Testis (tissue), 3 donors: Measurements from ENCODE around the gene USP49. TPM values are rescaled to one million over a fixed set of nuclear protein-coding genes. Genes with fewer than 3 reads are reported as not detected.

Experiments
- DNase-seq: peaks from one replicate; pipeline ENCODE4 v3.0.0-alpha.2; 2019
- H3K27ac ChIP-seq, 2 donors: fragments of 200-600 bp; sonication (generic); one replicate each; pipeline ENCODE4 v1.5.1; 2019
- H3K27me3 ChIP-seq: fragments of 200-600 bp; sonication (generic); one replicate; pipeline ENCODE4 v1.5.1; 2019
- H3K36me3 ChIP-seq: fragments of 200-600 bp; sonication (generic); one replicate; pipeline ENCODE4 v1.5.1; 2017; ENCODE audit warnings: low read depth; ENCODE audit errors: missing control alignments
- H3K4me1 ChIP-seq: fragments of 200-600 bp; sonication (generic); one replicate; pipeline ENCODE4 v1.5.1; 2019
- H3K4me3 ChIP-seq, 2 donors: fragments of 200-600 bp; sonication (generic); one replicate each; pipeline ENCODE4 v1.5.1; 2017 to 2019
- H3K9me3 ChIP-seq: fragments of 200-600 bp; sonication (generic); one replicate; pipeline ENCODE4 v1.5.1; 2017
- CTCF ChIP-seq, 3 experiments: fragments of 450-650 bp in 2 of 3; fragments of 200-600 bp in 1 of 3; sonication (generic) in 1 of 3; IDR thresholded peaks; one replicate each; pipeline ENCODE4 v1.5.1; 2016 to 2019; ENCODE audit warnings: antibody characterized with exemption in 3 of 3, mild to moderate bottlenecking in 2 of 3, moderate library complexity in 1 of 3
- POLR2A ChIP-seq: fragments of 450-650 bp; IDR thresholded peaks from one replicate; pipeline ENCODE4 v1.6.1; 2017; ENCODE audit warnings: antibody characterized with exemption, mild to moderate bottlenecking, moderate library complexity
- WGBS, 2 donors: methylation state at CpG; one replicate each; pipeline ENCODE4 v1.1.5; 2018; 5-methylcytosine and 5-hydroxymethylcytosine counted together
- intact Hi-C: fragments of 100-400 bp; cut with DNase I; formaldehyde crosslinking; loops from one replicate; pipeline ENCODE4 v1.15.1; 2023; ENCODE audit warnings: low total_unique reads
- polyA plus RNA-seq: library from polyadenylated mRNA; stranded (reverse); fragments of 350-450 nt; fragmentation: Illumina TruSeq; extraction: RNeasy Lipid Tissue Mini Kit (QIAGEN cat#74804); gene quantifications from one replicate; pipeline ENCODE4 v1.2.3, GENCODE V29; 2014; ENCODE audit warnings: low read depth, low replicate concordance; ENCODE audit not compliant: insufficient read depth
- total RNA-seq, 2 donors: library from RNA; depleted of rRNA; stranded (reverse); fragments of >200 nt; gene quantifications; one replicate each; pipeline ENCODE4 v1.2.3, GENCODE V29; 2016

The USP49 gene
- total and polyA plus RNA-seq, 3 donors from 2014 or later = 9.3 to 26.3 (median 19.7) TPM

DNA sequence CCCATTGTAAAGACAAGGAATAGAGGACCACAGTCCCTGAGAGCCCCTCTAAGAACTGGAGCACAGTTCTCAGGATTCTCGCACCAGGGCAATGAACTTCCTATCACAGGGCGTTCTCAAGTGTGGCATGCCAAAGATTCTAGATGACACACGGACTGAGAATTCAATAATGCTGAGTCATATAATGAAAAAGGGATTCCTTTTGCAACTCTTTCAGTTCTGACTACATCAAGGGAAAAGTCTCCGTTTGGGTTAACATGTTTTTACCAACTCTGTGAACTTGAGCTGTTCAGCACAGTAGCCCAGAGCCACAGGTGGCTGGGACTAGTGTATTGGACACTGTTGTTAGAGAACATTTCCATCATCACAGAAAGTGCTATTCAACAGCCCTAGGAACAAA, 22.4 kb upstream of the USP49 start:
- peaks cover 18% of the 10 kb centered on the region for H3K4me1 ChIP-seq
- no peak for DNase-seq
- no peak overlapping the region for H3K4me3 ChIP-seq
- intact Hi-C loops = no loop called here
- H3K27me3 ChIP-seq = no peaks in the 10 kb centered on the region
- no peak for TF ChIP-seq CTCF (IDR thresholded peaks at IDR 0.05)
- no peak for TF ChIP-seq POLR2A
- H3K9me3 ChIP-seq = no peaks in the 10 kb centered on the region
- no peaks in the 10 kb centered on the region for H3K36me3 ChIP-seq
- WGBS, 2 donors = 65 to 79% methylated on average over 4 of the region's 4 CpGs
- no peak overlapping the region for H3K27ac ChIP-seq

DNA sequence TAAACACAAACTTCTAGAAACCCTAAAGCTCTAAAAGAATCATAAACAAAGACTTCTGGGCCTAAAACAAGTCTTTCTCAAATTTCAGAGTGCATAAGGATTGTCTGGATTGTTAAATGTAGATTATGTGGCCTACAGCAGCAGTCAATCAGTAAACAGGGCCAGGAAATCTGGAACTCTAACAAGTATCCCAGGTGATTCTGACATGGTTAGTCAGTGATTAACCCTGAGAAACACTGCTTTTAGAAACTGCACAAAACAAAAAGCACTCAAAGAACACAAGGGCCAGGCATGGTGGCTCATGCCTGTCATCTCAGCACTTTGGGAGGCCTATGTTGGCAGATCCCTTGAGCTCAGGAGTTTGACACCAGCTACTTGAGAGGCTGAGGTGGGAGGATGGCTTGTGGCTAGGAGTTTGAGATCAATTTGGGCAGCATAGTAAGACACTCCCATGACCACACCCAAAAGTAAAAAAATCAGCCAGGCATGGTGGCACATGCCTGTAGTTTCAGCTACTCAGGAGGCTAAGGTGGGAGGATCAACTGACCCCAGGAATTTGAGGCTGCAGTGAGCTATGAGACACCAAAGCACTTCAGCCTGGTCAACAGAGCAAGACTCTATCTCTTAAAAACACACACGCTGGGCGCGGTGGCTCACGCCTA, 19.8 kb upstream of the USP49 start:
- intact Hi-C loops = no loop called here
- no peak for DNase-seq
- 95 to 100% methylated on average over 4 of the region's 4 CpGs for WGBS, 2 donors
- TF ChIP-seq CTCF (IDR thresholded peaks at IDR 0.05) (no peak), POLR2A (no peak)
- no peaks in the 10 kb centered on the region for H3K36me3 ChIP-seq
- no peak overlapping the region for H3K4me3 ChIP-seq
- H3K27me3 ChIP-seq = no peaks in the 10 kb centered on the region
- H3K27ac ChIP-seq = no peak overlapping the region
- H3K4me1 ChIP-seq = peaks cover 7% of the 10 kb centered on the region
- no peaks in the 10 kb centered on the region for H3K9me3 ChIP-seq

- intact Hi-C loops = no loop called here
- DNase-seq = no peak
- no peaks in the 10 kb centered on the region for H3K36me3 ChIP-seq
- H3K27me3 ChIP-seq = no peaks in the 10 kb centered on the region
- WGBS, 2 donors = 88 to 91% methylated on average over 2 of the region's 2 CpGs
- no peak for TF ChIP-seq POLR2A
- no peak for TF ChIP-seq CTCF (IDR thresholded peaks at IDR 0.05)
- no peak overlapping the region for H3K27ac ChIP-seq
- H3K4me1 ChIP-seq = peaks cover under 1% of the 10 kb centered on the region
- no peaks in the 10 kb centered on the region for H3K9me3 ChIP-seq
- no peak overlapping the region for H3K4me3 ChIP-seq
These were observed 19.2 kb upstream of the USP49 start for GRCh38 chr6:41914343-41914742.

DNA sequence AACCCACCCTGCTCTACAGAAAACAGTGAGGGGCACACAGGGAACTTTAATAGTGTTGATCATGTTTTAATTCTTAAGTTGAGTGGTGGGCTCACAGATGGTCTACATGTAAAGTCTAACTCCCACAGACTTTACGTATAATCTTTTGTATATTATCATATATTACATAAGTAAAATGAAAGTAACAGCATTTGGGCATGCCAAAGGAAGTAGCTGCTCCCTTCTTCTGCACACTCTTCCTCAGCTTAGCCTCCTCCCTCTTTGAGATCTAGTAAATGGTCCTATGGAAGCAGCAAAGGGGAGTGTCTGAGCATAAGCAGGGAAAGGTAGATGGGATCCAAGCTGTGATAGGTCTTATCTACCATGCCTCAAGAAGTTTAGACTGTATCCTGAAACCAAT, 14.6 kb upstream of the USP49 start:
- 97 to 100% methylated on average over 1 of the region's 1 CpG for WGBS, 2 donors
- H3K27ac ChIP-seq = no peak overlapping the region
- intact Hi-C loops = no loop called here
- no peak for DNase-seq
- H3K4me1 ChIP-seq = no peaks in the 10 kb centered on the region
- TF ChIP-seq CTCF (IDR thresholded peaks at IDR 0.05) (no peak), POLR2A (no peak)
- no peaks in the 10 kb centered on the region for H3K27me3 ChIP-seq
- no peak overlapping the region for H3K4me3 ChIP-seq
- no peaks in the 10 kb centered on the region for H3K36me3 ChIP-seq
- no peaks in the 10 kb centered on the region for H3K9me3 ChIP-seq

DNA sequence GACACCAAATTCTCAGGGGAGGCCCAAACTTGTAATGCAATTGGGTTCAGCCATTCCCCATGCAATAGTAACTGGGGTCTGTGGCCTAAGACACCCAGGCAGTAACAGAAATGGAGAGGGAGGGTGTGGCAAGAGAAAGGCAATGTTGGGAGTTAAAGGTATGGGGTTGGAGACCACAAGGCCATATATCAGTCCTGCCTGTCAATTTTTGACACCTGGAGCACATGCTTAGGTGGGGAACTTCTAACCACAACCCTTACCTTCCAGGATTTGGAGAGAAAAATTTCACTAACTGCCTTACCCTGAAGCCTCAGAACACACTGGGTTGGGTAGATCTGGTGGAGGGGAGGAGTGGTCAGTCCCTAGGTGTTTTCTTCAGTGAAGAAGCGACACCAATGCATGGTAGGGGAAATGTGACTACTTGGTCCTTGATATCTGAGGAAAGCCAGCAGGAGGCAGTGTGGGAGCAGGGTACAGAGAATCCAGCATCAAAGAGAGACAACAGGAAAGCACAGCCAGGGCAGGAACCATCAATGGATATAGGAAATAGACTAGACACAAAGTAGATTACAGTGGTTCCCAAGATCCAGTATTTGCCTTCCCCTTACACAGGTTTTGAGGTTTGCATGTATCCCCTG, 6.8 kb upstream of the USP49 start:
- H3K4me1 ChIP-seq = no peaks in the 10 kb centered on the region
- 92 to 100% methylated on average over 1 of the region's 1 CpG for WGBS, 2 donors
- no peak overlapping the region for H3K27ac ChIP-seq
- no peaks in the 10 kb centered on the region for H3K9me3 ChIP-seq
- no peak for DNase-seq
- intact Hi-C loops = no loop called here
- no peak overlapping the region for H3K4me3 ChIP-seq
- no peaks in the 10 kb centered on the region for H3K36me3 ChIP-seq
- no peaks in the 10 kb centered on the region for H3K27me3 ChIP-seq
- no peak for TF ChIP-seq CTCF (IDR thresholded peaks at IDR 0.05)
